ENCODE measurements around the gene NTN4.

- TF ChIP-seq EP300 (IDR thresholded peaks at IDR 0.05) = no peak
- TF ChIP-seq, protein P1, sequence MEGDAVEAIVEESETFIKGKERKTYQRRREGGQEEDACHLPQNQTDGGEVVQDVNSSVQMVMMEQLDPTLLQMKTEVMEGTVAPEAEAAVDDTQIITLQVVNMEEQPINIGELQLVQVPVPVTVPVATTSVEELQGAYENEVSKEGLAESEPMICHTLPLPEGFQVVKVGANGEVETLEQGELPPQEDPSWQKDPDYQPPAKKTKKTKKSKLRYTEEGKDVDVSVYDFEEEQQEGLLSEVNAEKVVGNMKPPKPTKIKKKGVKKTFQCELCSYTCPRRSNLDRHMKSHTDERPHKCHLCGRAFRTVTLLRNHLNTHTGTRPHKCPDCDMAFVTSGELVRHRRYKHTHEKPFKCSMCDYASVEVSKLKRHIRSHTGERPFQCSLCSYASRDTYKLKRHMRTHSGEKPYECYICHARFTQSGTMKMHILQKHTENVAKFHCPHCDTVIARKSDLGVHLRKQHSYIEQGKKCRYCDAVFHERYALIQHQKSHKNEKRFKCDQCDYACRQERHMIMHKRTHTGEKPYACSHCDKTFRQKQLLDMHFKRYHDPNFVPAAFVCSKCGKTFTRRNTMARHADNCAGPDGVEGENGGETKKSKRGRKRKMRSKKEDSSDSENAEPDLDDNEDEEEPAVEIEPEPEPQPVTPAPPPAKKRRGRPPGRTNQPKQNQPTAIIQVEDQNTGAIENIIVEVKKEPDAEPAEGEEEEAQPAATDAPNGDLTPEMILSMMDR (IDR thresholded peaks at IDR 0.05) = no peak
These were observed 38.8 kb upstream of the NTN4 start for GRCh38 chr12:95829395-95829794.
